Measurements from ENCODE around the gene OGDHL.
"Not testable (repeated sequence)": the region's sequence is repeated elsewhere in the genome, so short reads cannot be mapped to it uniquely, and the experiment has no call there.

OGDHL gene

DNA sequence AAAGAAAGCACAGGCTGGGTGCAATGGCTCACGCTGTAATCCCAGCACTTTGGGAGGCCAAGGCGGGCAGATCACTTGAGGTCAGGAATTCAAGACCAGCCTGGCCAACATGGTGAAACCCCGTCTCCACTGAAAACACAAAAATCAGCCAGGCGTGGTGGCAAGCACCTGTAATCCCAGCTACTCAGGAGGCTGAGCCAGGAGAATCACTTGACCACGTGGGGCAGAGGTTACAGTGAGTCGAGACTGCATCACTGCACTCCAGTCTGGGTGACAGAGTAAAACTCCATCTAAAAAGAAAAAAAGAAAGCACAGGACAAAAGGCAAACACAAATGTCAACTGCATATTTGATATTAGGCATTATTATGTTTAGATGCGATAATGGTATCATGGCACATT is 7.2 kb downstream of the OGDHL start:
- DNase-seq: not testable (repeated sequence)

DNA sequence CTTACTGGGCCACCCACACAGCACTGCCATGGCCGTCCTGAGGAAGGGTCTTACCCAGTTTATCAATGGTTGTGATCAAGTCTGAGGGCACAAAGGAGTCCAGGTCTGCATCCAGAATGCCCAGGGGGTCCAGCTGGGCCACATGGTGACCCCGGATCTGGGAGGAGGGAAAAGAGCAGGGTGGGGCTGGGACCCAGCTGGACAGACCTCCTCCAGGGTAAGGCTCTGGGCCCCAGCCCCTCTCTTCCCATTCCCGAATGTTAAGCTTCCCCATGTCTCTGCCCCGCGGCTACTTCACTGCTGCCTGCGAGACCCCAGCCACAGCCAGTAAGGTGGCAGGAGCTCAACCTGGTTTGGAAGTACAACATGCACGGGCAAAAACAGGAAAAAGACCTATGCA is 9.5 kb downstream of the OGDHL start:
- DNase-seq: no peak

DNA sequence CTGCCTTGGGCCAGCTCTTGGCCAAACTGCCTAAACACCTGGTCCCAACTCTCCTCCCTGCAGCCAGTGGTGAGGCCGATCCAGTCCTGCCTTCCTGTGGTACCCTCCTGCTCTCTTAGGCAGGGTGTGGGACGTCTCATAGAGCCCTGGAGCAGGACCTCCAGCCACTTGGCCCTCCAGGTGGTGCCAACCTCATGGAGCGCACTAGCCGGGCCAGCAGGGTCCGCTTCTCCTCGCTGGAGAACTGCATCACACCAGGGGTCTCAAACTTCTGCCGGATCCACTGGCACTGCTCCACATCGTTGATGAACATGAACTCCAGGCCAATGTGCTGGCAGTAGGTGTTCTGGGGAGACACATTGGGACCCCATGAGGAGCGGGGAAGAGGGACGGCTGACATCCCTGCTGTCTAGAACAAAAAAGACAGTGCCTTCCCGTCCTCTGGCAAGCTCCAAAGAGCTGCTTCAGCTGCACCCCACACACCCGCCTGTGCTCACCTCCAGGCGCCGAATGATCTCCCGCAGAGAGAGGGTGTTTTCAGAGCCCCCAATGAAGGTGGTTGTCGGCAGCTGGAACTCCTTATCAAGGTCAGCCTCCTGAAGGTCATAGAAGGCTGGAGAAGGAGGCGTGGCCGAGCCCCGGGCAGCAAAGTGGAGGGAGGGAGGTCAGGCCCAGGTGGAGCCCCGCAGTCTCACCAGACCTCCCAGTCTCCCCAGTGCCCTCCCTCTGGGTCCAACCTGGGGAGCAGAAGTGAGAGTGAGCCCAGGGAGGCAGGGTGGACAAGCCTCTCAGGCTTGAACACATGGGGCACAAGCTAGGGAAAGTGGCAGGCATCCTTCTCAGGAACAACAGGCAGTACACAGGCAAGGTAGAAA is 10.2 kb downstream of the OGDHL start:
- DNase-seq: no peak

DNA sequence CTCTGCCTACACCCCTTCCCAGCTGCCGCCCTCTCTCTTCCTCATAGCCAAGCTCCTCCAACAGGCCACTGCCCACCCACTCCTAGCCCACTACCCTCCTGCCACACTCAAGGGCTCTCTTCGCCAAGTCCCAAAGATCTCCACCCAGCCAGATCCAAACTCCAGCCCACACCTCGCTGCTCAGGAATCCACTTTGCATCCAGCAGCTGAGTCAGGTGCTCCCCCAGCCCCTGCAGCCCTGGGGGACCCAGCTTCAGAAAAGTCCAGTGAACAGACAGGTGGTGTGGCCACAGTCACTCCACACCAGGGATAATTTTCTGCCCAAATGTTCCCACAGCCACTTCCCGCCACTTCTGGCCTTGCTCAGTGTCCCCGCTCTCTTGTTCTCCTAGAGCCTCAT is 10.9 kb downstream of the OGDHL start:
- DNase-seq: no peak

DNA sequence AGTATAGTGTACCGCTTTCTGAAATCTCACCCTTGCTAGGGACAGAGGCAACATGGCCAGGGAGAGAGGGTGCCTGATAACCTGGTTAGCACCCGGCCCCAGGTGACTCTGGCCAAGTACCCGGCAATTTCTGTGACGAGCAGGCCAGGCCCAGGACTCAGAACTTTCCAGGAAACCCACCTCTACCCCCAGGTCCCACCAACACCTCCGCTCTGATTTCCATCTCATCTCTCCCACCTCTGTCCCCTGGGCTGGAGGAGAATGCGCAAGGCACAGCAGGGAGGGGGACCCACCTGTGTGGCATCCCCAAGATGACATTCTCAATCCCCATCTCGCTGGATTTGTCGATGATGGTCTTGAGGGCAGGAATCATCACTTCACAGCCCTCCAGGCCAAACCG is 11.6 kb downstream of the OGDHL start:
- DNase-seq: no peak

DNA sequence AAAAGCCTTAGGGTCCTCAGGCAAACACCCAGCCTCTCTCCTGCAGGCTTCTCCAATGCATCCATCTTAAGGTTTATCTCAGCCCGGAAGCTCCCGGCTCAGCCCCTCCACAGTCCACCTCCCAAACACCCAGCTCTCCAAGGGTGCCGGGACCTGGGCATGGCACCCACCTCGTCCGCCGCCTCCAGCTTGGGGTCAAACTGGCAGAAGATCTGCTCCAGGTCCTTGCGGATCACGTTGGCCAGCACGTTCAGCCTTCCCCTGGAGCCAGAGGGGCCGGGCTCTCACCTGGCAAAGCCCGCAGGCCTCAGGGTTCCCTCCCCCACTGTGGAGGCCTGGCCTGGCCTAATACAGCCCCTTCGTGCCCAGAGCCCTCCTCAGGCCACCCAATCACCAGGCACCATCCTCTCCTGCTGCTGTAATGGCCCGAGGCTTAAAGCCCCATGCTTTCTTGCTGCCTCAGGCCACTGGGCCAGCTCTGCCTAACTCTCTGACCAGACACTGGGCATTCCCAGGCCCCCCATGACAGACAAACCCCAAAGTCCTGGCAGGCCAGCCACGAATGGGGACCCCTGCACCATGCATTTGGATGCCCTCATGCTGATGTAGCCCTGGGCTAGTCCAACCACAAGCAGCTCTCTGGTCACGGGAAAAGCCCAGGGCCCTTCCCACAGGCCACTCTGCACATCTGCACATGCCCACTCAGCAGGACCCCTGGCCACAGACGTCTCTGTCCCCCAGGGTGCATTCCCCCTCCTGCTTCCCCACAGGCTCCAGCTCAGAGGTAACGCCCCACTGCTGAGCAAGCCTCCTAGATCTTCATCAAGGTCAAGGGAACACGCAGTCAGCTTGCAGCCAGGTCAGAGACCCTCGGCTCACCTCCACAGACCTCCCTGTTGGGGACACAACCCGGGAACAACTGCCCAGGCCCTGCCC is 12.3 kb downstream of the OGDHL start:
- DNase-seq: no peak

DNA sequence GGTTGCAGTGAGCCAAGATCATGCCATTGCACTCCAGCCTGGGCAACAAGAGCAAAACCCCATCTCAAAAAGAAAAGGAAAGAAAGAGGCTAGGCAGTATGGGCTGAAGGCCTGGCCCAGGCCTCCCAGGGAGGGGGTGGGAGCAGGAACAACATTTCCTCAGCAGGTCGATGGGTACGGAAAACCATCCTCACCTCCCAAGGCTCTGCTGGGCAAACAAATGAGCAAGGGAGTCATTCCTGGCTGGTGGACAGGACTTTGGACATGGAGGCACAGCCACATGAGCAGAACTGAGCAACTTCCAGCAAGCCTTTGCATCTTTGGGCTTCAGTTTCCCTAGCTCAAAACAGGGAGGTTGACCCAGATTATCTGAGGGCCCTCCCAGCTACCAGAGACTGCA is 13.0 kb downstream of the OGDHL start:
- no peak for DNase-seq

DNA sequence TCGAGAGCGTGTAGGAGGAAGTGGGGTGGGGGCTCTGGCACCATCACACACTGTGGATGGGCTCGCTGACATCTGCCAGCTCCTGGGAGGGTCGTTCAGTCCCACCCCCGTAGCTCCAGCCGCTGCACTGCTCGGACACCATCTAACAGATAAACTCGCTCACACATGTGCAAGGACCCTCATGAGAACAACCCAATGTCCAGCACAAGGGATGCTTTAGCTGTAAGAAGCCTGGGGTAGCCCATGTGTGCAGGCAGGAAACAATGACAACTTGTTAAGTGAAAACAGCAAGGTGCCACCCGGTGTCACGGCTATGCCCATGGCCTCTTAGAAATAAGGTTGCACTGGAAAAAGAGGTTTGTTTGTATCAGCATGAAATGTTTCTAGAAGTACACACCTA is 14.1 kb downstream of the OGDHL start:
- no peak for DNase-seq

DNA sequence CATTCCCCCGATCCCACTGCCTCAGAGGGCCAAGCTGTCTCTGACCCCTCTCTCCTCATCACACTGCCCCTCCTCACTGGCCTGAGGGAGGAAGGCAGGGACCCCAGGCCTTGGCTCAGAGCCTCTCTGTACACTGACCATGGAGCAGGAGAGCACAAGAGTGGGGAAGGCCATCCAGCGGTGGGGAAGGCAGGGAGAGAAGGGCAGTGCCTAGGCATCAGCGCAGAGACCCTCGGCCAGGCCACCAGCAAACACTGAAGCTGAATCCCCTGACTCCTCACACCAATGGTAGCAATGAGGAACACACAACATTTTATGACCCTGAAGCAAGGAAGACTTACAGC is 14.8 kb downstream of the OGDHL start:
- no peak for DNase-seq

DNA sequence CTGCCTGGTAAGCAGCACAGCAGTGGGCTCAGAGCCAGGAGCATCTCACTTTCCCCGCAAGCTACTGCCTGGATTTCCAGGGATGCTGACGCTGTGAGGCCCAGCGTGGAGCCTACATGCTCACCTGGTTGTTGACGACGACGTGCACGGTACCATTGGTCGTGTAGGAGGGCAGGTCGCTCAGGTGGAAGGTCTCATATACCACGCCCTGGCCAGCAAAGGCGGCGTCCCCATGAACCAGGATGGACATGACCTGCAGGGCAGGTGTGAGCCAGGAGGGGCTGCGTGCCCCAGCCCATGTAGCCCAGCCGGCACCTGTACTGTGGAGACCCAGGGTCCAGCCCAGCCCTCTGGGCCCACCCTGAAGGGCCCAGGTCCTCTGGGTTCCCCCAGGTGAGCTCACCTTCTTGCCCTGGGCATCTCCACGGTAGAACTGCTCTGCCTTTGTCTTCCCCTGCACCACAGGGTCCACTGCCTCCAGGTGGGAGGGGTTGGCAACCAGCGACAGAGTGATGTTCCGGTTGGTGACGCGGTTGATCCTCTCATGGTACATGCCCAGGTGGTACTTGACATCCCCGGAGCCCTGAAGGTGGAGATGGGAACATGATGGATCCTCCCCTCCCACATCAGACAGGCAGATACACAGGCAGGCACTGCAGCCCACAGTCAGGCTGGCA is 15.4 kb downstream of the OGDHL start:
- DNase-seq: no peak

DNA sequence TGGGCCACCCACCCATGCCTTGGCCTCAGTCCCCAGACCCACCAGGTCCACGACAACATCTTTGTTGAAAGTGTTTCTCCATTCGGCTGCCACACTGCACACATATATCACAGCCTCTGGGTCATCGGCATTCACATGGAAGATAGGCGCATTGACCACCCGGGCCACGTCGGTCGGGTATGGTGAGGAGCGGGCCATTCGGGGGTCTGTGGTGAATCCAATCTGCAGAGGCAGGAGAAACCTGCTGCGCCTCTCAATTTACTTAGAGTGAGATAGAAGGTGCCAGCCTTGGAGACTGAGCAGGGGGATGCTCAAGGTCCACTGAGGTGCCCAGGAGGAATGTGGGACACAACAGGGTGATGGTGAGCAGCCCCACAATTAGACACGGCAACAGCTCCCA is 16.4 kb downstream of the OGDHL start:
- no peak for DNase-seq

DNA sequence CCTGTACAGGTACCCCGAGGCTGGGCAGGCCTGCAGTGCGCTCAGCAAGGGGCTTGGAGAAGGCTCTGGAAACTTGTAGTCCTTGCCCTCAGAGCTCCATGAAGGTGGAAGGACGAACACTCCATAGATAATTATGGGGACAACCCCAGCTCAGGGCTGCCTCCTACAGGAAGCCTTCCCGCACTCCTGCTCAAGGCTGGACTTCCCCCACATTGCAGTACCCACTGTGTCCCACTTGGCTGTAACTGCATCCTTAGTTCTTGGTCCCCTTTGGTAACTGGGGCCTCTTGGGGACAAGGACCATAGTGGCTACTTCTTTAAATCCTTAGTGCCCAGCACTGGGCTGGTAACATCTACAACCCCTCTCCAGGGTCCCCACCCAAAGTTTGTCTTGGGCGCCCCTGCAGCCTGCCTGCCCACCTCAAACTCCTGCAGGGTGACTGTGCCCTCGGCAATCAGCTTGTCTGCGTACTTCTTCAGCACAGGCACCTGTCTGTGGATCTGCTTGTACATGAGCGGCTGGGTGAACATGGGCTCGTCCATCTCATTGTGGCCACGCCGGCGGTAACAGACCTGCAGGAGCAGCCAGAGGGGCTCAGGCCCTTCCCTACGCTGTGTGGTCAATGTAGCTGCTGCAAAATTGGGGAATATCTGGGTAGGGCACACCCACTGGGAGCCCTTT is 17.1 kb downstream of the OGDHL start:
- no peak for DNase-seq

DNA sequence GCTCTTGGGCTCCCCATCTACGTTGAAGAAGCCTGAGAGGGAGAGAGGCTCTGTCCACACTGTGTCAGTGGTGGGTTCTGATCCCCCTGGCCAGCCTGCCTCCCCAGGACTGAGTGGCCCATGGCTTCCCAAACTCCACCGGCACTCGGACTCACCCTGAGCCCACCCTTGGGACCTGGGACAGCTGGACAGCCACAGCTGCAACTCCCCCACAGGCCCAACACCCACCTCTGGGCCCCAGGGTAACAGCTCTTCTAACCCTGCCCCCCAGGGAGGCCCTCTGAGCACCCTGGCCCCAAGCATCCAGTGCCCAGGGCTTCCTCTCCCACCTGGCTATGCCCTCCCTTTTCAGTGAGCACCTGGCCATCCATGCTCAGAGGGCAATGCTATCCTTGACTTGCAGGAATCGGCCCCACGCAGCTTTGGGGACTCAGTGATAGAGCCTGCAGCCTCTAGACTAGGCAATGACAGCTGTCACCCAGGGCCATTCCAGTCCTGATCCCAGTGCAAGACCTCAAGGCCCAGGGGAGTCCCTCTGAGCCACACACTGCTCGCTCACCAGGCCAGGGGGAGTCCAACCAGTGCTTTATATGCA is 17.9 kb downstream of the OGDHL start:
- no peak for DNase-seq

DNA sequence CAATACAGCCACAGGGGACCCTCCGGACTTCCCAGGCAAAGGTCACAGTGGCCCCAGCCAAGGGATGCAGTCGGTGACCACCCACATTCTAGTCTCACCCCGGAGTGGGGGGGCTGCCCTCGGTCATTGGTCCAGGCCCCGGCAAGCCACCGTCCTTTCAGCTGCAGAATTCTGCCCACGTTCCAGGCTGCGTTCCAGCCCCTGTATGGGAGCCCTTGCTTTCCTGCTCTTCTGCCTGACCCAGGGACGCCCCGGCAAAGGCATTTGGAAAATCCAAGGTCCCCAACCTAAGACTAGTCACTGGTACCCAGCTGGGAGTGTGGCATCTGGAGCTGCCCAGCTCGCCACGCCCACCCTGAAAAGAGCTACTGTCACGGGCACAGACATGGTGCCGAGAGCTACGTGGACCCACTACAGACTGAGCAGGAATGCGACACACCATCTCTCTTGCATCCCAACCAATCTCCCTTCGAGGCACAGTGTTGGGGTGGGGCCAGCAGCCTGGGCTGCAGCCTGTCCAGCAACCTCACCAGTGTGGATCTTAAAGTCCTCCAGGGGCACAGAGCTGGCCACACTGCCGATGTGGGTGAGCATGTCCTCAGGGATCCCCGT is 18.6 kb downstream of the OGDHL start:
- no peak for DNase-seq

DNA sequence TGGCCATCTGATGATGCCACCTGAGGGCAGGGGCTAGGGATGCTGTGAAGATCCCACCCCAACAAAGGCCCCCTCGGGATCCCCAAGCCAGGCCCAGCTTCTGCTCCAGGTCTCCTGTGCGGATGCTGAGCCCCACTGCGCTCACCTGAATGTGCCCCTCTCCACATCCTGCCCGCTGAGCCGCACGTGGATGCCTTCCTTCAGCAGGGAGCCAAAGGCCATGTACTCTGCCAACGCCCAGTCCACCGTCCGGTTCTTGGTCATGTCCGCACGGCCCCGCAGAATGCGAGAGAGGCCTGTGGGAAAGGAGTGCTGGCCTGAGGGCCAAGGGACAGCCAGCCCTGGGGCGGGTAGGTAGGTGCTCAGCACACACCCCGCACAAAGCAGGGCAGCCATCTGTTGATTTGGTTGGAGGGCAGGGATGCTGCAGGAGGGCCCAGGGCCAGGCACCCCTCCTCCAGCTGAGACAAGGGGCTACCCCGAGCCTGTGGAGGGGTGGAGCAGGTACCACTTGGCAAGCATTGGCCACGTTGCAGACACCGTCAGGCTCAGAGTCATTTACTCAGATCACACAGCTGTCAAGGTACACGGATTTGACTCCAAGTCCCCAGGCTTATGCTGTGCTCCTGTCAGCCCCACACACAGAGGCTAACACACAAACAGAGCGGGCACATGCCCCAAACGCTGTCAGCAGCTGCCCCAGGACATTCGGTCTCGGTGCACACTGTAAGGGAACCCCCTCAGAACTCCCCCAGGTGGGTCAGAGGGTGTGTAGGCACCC is 19.2 kb downstream of the OGDHL start:
- no peak for DNase-seq

DNA sequence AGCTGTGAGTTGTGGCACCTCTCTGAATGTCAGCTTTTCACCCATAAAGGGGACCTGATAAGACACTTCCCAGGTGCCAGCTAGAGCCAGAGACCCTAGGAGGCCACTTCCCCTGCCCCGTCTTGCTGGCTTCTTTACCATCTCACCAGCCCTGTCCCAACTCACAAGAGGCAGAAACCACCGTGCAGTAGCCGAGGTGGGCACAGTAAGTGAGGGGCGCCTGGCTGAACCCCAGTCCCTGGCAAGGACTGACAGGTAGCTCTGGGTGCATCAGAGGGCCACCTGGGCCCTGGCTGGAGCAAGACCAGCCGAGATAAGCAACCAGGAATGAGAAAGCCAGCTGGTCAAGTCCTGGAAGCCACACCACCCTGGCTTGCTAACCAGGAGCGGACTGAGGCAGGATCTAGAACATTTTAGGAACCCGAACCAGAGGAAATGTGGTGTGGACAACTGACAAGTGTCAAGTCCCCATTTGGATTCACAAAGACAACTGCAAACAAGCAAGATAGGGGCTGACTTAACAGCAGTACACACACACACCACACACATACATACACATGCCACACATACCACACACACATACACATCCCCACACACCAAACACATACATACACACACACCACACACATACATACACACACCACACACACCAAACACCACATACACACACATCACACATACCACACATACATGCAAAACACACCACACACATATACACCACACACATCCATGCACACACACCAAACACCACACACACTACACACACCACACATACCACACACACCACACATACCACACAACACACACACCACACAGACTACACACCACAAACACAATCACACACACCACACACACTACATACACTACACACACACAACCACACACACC is 20.8 kb downstream of the OGDHL start:
- DNase-seq: no peak

DNA sequence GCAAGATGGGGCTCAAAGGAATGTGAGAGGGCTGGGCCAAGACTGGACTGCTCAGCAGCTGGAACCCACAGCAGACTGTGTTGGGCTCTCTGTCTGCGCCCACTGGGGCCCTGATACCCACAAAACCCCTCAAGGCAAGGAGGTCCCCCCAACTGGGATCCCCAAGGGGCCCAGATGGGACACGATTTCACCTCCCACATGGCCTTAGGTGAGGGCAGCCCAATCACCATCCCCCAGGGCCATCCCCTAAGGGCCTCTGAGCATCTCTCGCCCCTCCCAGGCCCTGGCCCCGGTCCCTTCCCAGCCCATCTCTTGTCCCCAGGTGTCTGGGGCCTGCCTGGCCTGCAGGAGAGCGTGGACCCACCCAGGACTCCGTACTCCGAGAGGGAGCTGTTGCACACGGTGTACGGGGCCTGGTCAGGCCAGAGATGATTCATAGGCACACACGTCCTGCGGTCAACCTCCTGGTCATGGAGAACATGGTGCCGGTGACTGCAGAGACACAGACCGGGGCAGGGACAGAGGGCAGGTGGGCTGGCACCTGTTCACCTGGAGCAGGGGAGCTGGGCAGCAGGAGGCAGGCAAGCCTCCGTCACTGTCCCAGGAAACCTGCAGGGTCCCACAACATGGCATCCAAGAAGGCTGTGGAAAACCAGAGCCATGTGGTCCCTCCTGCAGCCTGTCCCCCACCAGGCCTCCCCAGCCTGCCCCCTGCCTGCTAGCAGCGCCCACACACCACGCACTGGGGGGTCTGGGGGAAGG is 21.6 kb downstream of the OGDHL start:
- DNase-seq: no peak

DNA sequence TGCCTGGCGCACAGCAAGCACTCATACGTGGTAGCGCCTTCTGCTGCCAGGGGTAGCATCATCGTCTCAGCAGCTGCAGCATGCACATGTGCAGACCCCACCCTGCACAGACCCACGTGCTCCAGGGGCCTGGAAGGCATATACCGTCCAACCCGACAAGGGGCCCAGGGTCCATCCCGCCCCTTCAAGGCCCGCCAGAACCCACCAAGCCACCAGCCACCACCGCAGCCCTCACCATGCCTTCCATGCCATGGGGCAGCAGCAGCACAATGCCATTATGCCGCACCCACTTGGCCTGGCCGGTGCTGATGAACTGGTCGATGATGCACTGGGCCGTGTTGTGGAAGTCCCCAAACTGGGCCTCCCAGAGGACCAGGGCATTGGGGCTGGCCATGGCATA is 22.7 kb downstream of the OGDHL start:
- no peak for DNase-seq

DNA sequence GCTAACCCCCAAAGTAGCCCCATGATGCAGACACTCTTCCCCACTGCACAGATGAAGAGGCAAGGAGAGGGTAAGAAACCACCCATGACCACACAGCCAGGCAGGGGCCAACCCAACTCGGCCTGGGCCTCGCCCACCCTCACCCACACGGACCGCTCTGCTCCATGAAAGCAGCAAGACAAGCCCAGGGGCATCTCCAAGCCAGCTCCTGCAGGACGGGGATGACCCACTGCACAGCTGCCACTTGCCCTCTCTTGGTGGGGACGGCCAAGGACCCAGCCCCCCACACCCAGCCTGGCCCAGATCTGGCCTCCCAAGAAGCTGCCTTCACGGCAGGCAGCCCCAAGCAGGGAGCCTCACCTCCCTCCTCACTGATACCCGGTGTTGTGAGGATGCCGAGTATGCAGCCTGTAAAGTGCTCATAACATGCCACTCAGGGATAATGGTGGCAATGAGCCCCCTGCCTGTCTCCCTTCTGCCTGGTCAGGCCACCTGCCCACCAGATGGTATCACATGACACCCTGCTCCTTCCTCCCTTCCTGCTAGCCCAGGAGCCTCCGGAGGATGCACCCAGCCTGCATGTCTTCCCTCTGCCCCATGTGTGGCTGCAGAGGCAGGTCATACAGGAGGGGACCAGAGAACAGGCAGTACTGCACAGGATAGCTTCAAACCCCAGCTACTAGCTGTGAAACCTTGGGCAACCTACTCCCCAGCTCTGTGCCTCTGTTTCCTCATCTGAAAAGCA is 23.3 kb downstream of the OGDHL start:
- no peak for DNase-seq

Measured in GF-D8 (cell line).